Skeletal muscle cell (primary cell): ENCODE data around the gene DACT2.
"Not testable (repeated sequence)": the region's sequence is repeated elsewhere in the genome, so short reads cannot be mapped to it uniquely, and the experiment has no call there.

Source experiments
- DNase-seq: peaks from one replicate; pipeline ENCODE4 v3.0.0-alpha.2; 2010; ENCODE audit warnings: low read depth
- H3K4me3 ChIP-seq: 2 replicates; pipeline ENCODE4 v1.5.1; 2011; ENCODE audit warnings: low read depth, mild to moderate bottlenecking, control low read depth, low read length, moderate library complexity

Gene DACT2

GRCh38 chr6:168273441-168274036, 46.0 kb downstream of the DACT2 start:
- DNase-seq = no peak
- no peak overlapping the region for H3K4me3 ChIP-seq

GRCh38 chr6:168272415-168273325, 46.9 kb downstream of the DACT2 start:
- no peak for DNase-seq
- H3K4me3 ChIP-seq = no peak overlapping the region

- no peak for DNase-seq
- no peak overlapping the region for H3K4me3 ChIP-seq
These were observed 49.1 kb downstream of the DACT2 start for GRCh38 chr6:168270274-168271172.

DNA sequence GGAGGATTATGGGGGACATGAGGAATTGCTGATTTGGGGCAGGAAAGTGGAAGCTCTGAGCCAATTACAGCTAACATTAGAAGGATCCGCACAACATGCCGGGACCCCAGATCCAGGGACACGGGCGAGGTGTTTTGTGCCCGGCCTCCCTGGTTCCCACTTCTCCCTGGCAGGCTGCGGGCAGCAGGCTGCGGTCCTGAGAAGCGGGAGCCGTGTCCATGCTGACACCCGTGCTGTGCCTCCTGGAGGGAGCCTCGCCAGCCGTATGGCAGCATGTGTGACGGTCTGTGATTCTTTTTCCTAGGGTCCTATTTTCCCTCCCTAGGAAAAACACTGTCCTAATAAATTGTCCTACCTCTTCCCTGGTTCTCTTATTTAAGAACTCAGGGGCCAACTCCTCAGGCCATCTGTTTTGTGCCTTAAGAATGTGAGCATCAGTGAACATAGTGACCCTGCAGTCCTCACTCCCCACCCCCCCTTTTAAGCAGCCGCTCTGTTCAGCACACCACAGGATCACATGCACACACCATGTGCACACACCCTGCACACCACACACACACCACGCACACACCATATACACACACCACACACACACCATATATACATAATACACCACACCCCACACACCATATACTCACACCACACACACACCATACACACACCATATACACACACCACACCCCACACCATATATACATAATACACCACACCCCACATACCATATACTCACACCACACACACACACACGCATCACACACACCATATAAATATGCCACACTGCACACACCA, 49.9 kb downstream of the DACT2 start:
- H3K4me3 ChIP-seq = no peak overlapping the region
- DNase-seq = no peak

DNA sequence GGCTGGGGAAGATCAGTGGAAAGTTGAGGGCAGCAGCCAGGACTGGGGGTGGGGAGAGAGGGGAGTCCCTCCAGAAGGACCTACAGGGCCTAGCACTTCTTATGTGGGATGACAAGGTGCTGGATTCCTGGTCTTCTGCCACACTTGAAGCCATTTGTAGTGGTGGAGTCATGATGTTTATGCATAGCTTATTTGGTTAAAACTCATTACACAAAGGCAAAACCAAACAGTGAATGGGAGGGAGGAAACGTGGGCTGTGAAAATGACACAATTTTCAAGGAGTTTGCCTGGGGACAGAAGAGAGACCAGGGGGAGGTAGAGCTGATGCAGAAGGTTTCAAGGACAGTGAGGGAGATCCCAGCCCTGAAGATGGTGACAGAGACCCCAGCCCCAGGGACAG, 50.8 kb downstream of the DACT2 start:
- H3K4me3 ChIP-seq = no peak overlapping the region
- no peak for DNase-seq

GRCh38 chr6:168267779-168268178, 51.8 kb downstream of the DACT2 start:
- not testable (repeated sequence) for DNase-seq, H3K4me3 ChIP-seq

DNA sequence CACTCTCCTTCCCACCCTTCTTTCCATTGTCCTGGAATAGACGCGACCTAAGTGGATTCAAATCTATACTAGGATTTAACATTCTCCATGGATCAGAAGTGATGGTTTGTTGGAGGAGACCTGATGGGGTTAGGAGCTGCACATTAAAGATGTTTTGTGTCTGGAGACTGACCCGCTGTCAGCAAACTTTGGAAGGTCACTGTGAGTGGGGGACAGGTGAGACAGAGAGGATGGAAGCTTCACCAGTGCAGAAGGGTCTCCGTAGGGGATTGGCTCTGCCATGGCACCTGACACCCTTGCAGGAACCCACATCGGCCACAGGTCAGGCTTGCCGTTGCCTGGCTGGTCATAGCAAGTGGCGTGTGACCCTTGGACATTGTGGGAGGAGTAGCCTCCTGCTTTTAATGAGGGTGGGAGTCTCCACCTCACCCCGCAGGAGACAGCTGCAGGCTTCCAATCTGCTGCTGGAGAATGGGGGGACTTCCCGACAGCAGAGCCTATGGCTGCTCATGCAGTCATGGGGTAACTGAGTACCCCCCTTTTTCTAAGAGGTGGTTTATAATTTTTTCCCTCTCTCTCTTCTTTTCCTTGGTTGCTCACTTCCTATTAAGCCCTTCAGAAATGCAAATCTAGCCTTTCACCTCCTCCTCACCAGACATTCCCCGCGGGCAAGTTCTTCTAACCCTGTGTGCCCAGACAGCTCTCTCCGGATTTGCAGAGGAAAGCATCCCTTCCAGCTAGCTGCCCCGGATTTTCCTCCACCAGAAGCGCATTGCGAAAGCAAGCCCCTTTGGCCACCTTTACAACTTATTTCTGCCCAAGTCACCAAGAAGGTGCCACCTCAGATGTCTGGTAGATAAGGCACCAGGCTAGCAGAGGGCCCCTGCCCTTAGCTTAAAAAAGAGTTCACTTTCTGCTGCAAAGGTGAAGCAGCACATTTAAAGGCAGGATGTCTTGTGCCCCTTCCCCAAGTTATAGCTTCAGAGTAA, 53.5 kb downstream of the DACT2 start:
- no peak overlapping the region for H3K4me3 ChIP-seq
- no peak for DNase-seq

DNA sequence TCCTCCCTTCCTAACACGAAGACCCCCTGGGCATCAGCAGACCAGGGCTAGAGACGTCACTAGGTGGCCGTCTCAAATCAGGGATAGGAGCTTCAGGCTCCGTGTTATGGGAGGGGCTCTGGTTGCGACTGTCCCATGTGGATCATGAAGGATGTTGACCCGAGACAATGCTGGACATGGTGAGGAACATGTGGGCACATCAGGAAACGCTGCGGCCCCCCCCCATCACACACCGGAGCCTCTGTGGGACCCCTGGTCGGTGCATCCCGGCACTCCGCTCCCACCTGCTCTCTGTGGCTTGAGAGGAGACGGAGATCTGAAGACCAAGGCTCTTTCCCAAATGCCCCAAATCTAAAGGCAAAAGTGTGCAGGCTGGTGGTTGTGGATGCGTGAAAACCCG, 54.2 kb downstream of the DACT2 start:
- no peak for DNase-seq
- no peak overlapping the region for H3K4me3 ChIP-seq

GRCh38 chr6:168264593-168265335, 54.8 kb downstream of the DACT2 start:
- no peak for DNase-seq
- no peak overlapping the region for H3K4me3 ChIP-seq

- H3K4me3 ChIP-seq = no peak overlapping the region
- DNase-seq = no peak
These were observed 56.1 kb downstream of the DACT2 start for GRCh38 chr6:168263351-168263905.

GRCh38 chr6:168261234-168261633, 58.3 kb downstream of the DACT2 start:
- H3K4me3 ChIP-seq = no peak overlapping the region
- no peak for DNase-seq

DNA sequence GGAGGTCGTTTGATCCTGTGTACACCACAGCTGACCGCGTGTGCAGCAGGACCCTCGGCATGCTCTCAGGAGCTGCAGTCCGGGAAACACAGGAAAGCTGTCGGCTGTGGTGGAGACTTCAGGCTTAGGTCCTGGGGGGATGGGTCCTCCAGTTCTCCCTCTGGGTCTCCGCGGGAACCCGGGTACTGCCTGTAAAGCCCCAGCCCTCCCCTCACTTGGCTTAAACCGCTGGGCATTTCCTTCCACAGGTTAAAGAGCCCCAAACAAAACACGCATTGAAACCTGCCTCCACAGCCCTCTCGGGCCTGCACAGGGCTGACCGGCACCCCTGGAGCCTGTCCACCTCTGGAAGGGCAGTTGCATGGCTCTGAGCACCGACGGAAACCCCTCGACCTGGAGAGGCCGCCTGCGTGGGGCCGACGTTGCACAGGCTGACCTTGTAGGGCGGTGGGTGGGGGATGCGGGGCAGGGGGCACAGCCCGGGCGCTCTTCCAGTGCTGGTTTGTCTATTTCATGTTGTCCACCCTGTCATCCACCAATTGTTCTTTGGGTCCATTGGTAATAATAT, 59.1 kb downstream of the DACT2 start:
- H3K4me3 ChIP-seq = no peak overlapping the region
- no peak for DNase-seq

- no peak overlapping the region for H3K4me3 ChIP-seq
- no peak for DNase-seq
These were observed 60.8 kb downstream of the DACT2 start for GRCh38 chr6:168258795-168259194.

- DNase-seq = no peak
- no peak overlapping the region for H3K4me3 ChIP-seq
These were observed 62.6 kb downstream of the DACT2 start for GRCh38 chr6:168256940-168257339.
